PC-3 (cell line): Measurements from ENCODE around the gene FAU. TPM values are rescaled to one million over a fixed set of nuclear protein-coding genes. Genes with fewer than 3 reads are reported as not detected.

Source experiments
- ATAC-seq: fragments of 200-7000 bp; cut with Tn5 transposase; 2 replicates; pipeline ENCODE4 v1.9.1; 2020; ENCODE audit warnings: mild to moderate bottlenecking, moderate library complexity
- Bru-seq: library from RNA; stranded (reverse); fragments of 400-500 nt; gene quantifications from one replicate; lab custom pipeline; 2021; lab: Mats Ljungman, UMichigan
- BruChase-seq, 2 experiments: library from RNA; stranded (reverse); fragments of 400-500 nt; gene quantifications; one replicate each; lab custom pipeline; 2021; lab: Mats Ljungman, UMichigan
- BruUV-seq: library from RNA; stranded (reverse); fragments of 400-500 nt; replicated peaks from 2 replicates; lab custom pipeline; 2021; lab: Mats Ljungman, UMichigan
- CTCF ChIA-PET: fragments of 300-600 bp; sonication (Branson Sonifier 250); formaldehyde crosslinking; loops from one replicate; lab custom pipeline; 2022; ENCODE audit warnings: antibody characterized with exemption; lab: Charles Lee
- POLR2A ChIA-PET: fragments of 300-600 bp; sonication (Branson Sonifier 250); formaldehyde crosslinking; loops from one replicate; lab custom pipeline; 2022; ENCODE audit warnings: antibody characterized with exemption; ENCODE audit not compliant: unreplicated experiment; lab: Charles Lee
- DNase-seq: peaks from one replicate; pipeline ENCODE4 v3.0.0-alpha.2; 2015
- H2AFZ ChIP-seq: fragments of 300-600 bp; sonication (generic); 2 replicates; pipeline ENCODE4 v1.6.0; 2016; ENCODE audit warnings: antibody characterized with exemption, low read length
- H3F3A ChIP-seq: fragments of 300-600 bp; sonication (generic); one replicate; pipeline ENCODE4 v1.6.0; 2017; ENCODE audit warnings: antibody characterized with exemption, low read length, control low read depth, mild to moderate bottlenecking; ENCODE audit not compliant: unreplicated experiment
- H3K27ac ChIP-seq: fragments of 300-600 bp; sonication (generic); 2 replicates; pipeline ENCODE4 v1.5.1; 2016; ENCODE audit warnings: mild to moderate bottlenecking, low read length
- H3K27me3 ChIP-seq: fragments of 300-600 bp; sonication (generic); 2 replicates; pipeline ENCODE4 v1.6.1; 2016; ENCODE audit warnings: low read length, mixed read lengths
- H3K36me3 ChIP-seq: fragments of 300-600 bp; sonication (generic); 2 replicates; pipeline ENCODE4 v1.6.1; 2016; ENCODE audit warnings: low read depth, mixed run types, low read length, mixed read lengths
- H3K4me1 ChIP-seq: fragments of 300-600 bp; sonication (generic); 2 replicates; pipeline ENCODE4 v1.5.1; 2016; ENCODE audit warnings: low read length; ENCODE audit not compliant: insufficient read depth
- H3K4me2 ChIP-seq: fragments of 300-600 bp; sonication (generic); 2 replicates; pipeline ENCODE4 v1.6.0; 2016; ENCODE audit warnings: low read length
- H3K4me3 ChIP-seq: fragments of 300-600 bp; sonication (generic); 2 replicates; pipeline ENCODE4 v1.5.1; 2016; ENCODE audit warnings: mild to moderate bottlenecking, low read length, mixed read lengths
- H3K79me2 ChIP-seq: fragments of 300-600 bp; sonication (generic); 2 replicates; pipeline ENCODE4 v1.6.1; 2017; ENCODE audit warnings: low read length, mixed read lengths
- H3K9ac ChIP-seq: fragments of 300-600 bp; sonication (generic); 2 replicates; pipeline ENCODE4 v1.6.0; 2016; ENCODE audit warnings: mild to moderate bottlenecking, low read length
- H3K9me2 ChIP-seq: fragments of 300-600 bp; sonication (generic); replicated peaks from 2 replicates; pipeline ENCODE4 v1.6.1; 2016; ENCODE audit warnings: mixed run types, low read length, mixed read lengths
- H3K9me3 ChIP-seq: fragments of 300-600 bp; sonication (generic); 2 replicates; pipeline ENCODE4 v1.6.1; 2016; ENCODE audit warnings: low read length, mixed read lengths
- H4K20me1 ChIP-seq: fragments of 300-600 bp; sonication (generic); 2 replicates; pipeline ENCODE4 v1.6.1; 2016; ENCODE audit warnings: low read length, mixed read lengths
- EZH2 ChIP-seq: fragments of 300-600 bp; sonication (generic); IDR thresholded peaks from one replicate; pipeline ENCODE4 v1.6.1; 2017; ENCODE audit warnings: antibody characterized with exemption, mild to moderate bottlenecking, low read length; ENCODE audit not compliant: unreplicated experiment
- EZH2phosphoT487 ChIP-seq: fragments of 300-600 bp; sonication (generic); IDR thresholded peaks from 2 replicates; pipeline ENCODE4 v1.6.1; 2018; ENCODE audit warnings: mild to moderate bottlenecking, antibody characterized with exemption, low read length, borderline replicate concordance
- intact Hi-C: fragments of 100-400 bp; cut with micrococcal nuclease; formaldehyde crosslinking; loops from 2 replicates; pipeline ENCODE4 v1.9.0; 2023
- long read RNA-seq: library from polyadenylated mRNA; unstranded; transcript quantifications from one replicate; pipeline ENCODE4 v2.0.0, GENCODE V29; 2021; ENCODE audit not compliant: unreplicated experiment
- total RNA-seq: library from RNA; depleted of rRNA; stranded (reverse); fragments of >200 nt; gene quantifications from 2 replicates; pipeline ENCODE4 v1.2.3, GENCODE V29; 2014; rRNA removed
- TF ChIP-seq, protein P1 (sequence below): fragments of 300-600 bp; sonication (generic); conservative IDR thresholded peaks from 2 replicates; pipeline ENCODE4 v1.5.1; 2017; ENCODE audit warnings: antibody characterized with exemption, low read depth, mild to moderate bottlenecking, low read length

FAU gene
- total RNA-seq (1,119 and 1,157 TPM in 2 replicates), Bru-seq, nascent RNA (percentile 99 among the genes with signal in this experiment), BruChase-seq, experiment 1, labeled RNA remaining after a 6-hour chase (percentile 100 among the genes with signal in this experiment), BruChase-seq, experiment 2, labeled RNA remaining after a 2-hour chase (percentile 99 among the genes with signal in this experiment)
- long read RNA-seq, transcript FAU-207 (5 exons, 847 nt), result major isoform, 424 of 858 reads
- long read RNA-seq, transcript FAU-208 (1 exons, 1,484 nt), result minor isoform, 293 of 858 reads
- long read RNA-seq, partial matches to known transcripts, result 136 of 858 reads
- long read RNA-seq, other reads (novel, unspliced or antisense), result 2 of 858 reads

DNA sequence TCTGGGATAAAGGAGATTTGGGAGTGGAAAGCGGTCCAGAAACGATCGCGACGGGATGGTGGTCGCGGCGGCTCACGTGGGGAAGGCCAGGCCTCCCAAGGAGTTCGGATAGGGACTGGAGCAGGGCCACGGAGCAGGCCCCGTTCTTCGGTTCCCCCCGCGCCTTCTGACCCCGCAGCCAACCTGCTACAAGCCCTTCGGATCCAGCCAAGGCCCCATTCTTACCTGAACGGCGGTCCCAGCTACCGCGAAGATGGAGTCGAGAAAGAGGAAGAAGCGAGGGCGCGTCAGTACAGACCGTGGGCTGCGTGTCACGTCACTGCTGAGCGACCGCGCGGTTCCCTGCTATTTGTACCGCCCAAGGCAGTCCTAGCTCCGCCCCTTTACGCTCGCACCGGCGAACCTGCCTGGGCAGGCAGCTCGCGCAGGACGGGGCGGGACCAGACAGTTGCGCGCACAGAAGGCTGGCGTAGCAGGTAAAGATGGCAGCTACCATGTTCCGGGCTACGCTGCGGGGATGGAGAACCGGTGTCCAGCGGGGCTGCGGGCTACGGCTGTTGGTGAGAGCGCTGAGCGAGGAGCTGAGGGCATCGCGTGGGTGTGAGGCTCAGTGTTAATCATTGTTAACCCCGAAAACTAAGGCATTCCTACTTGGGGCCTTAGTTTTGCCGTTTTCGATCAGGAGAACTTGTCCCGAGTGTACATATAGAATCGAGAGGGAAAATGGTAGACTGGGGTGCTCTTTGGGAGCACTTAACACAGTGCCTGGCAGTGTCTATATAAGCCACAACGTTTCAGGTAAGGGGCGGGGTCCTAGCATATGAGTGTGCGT, at the start of gene FAU, which contains the start of gene MRPL49:
TSS of gene FAU (minus strand) at position 270 of the 832 bp plus-strand sequence. CDS start 321 bp downstream, outside the sequence.
TSS of gene MRPL49 (plus strand) at position 457 of the 832 bp plus-strand sequence. CDS start at position 483, 26 bp downstream.
- peak within 1 kb of the TSS; percentile 53 for H3K27ac ChIP-seq
- intact Hi-C loops, result loop anchor here (1.0 kb wide), 1 partner anchor 13 kb away; no protein-coding TSS in a partner anchor
- H2AFZ ChIP-seq, result peak within 1 kb of the TSS; percentile 60
- no peaks in the 10 kb centered on the region for H3K9me3 ChIP-seq
- POLR2A ChIA-PET, result interaction anchor here (0.5 to 1.6 kb wide), 12 partner anchors 11 to 388 kb away, joined by 3 to 24 read pairs (median 4); partner anchors contain the start of genes POLA2 and TM7SF2
- peak within 1 kb of the TSS; percentile 89 for H3K4me2 ChIP-seq
- H3K4me3 ChIP-seq, result peak within 1 kb of the TSS; percentile 92
- CTCF ChIA-PET, result interaction anchor here (0.6 to 0.9 kb wide), 2 partner anchors 10 to 12 kb away, joined by 3 to 5 read pairs; partner anchors contain the start of gene TM7SF2
- peak within 1 kb of the TSS; percentile 96 for H3K9ac ChIP-seq
- 0 out of 2 replicates have a peak, but pooled peaks cover 3% of the 10 kb centered on the region for H4K20me1 ChIP-seq
- BruUV-seq, result TSS peak; percentile 69
- no peaks in the 10 kb centered on the region for H3K27me3 ChIP-seq
- peak; percentile 99 for DNase-seq
- peaks cover 20% of the 10 kb centered on the region for H3F3A ChIP-seq
- peak; percentile 78 for ATAC-seq
- peaks cover 59% of the 10 kb centered on the region for H3K79me2 ChIP-seq
- H3K36me3 ChIP-seq, result peaks cover 37% of the 10 kb centered on the region
- peaks cover 21% of the 10 kb centered on the region for H3K4me1 ChIP-seq
- no peak for TF ChIP-seq EZH2
- TF ChIP-seq, protein P1, sequence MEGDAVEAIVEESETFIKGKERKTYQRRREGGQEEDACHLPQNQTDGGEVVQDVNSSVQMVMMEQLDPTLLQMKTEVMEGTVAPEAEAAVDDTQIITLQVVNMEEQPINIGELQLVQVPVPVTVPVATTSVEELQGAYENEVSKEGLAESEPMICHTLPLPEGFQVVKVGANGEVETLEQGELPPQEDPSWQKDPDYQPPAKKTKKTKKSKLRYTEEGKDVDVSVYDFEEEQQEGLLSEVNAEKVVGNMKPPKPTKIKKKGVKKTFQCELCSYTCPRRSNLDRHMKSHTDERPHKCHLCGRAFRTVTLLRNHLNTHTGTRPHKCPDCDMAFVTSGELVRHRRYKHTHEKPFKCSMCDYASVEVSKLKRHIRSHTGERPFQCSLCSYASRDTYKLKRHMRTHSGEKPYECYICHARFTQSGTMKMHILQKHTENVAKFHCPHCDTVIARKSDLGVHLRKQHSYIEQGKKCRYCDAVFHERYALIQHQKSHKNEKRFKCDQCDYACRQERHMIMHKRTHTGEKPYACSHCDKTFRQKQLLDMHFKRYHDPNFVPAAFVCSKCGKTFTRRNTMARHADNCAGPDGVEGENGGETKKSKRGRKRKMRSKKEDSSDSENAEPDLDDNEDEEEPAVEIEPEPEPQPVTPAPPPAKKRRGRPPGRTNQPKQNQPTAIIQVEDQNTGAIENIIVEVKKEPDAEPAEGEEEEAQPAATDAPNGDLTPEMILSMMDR, result no peak
- TF ChIP-seq EZH2phosphoT487, result no peak
- H3K9me2 ChIP-seq, result no peaks in the 10 kb centered on the region

DNA sequence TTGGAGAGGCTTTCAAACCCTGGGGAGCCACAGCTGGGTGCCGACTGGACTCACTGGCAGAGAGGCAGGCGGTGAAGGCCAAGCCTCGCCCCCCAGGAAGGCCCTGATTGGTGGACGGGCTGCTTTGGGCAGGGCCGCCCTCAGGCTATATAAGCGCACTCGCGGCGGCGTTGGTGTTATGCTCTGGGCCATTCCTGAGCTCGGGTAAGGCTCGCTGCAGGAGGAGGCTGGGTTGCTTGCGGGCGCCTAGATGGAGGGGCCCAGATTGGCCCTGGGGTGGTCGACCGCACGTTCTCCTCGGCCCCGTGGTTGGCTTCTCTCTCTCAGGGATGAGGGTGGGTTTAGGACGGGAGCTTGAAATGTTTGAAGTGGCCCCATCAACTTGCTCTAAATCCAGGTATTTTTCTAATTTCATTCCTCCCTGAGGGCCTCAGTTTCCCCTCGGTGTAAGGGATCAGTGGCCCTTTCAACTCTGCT, 48.2 kb upstream of the FAU start, which contains the start of gene SPDYC:
TSS of gene SPDYC (plus strand) at position 176 of the 477 bp plus-strand sequence. CDS start 1,125 bp downstream, outside the sequence.
- H4K20me1 ChIP-seq, result no peaks in the 10 kb centered on the region

More for the DNA sequence above, 48.2 kb upstream of the FAU start, which contains the start of gene SPDYC:
- H3K4me1 ChIP-seq, result peaks cover 13% of the 10 kb centered on the region; the same call in 1 of the 2 replicates
- ChIA-PET POLR2A (no interaction called here), CTCF (no interaction called here)
- BruUV-seq, result no TSS peak
- no peak within 1 kb of the TSS for H3K4me2 ChIP-seq
- intact Hi-C loops, result no loop called here
- H3K36me3 ChIP-seq, result no peaks in the 10 kb centered on the region
- H3K9me3 ChIP-seq, result no peaks in the 10 kb centered on the region
- no peaks in the 10 kb centered on the region for H3K9me2 ChIP-seq
- peak within 1 kb of the TSS; percentile 68 for H2AFZ ChIP-seq
- ATAC-seq, result no peak
- no peak for TF ChIP-seq EZH2phosphoT487
- no peak for TF ChIP-seq EZH2
- DNase-seq, result no peak
- no peak within 1 kb of the TSS for H3K9ac ChIP-seq
- H3K4me3 ChIP-seq, result no peak within 1 kb of the TSS
- no peak within 1 kb of the TSS for H3K27ac ChIP-seq
- H3K27me3 ChIP-seq, result no peaks in the 10 kb centered on the region
- no peaks in the 10 kb centered on the region for H3K79me2 ChIP-seq
- no peaks in the 10 kb centered on the region for H3F3A ChIP-seq
